Measurements from ENCODE around the gene RHOXF1. TPM values are rescaled to one million over a fixed set of nuclear protein-coding genes. Genes with fewer than 3 reads are reported as not detected.

Gene RHOXF1
- total RNA-seq, result not detected in 2 replicates

GRCh38 chrX:120115438-120115963 lies at the start of gene RHOXF1:
RHOXF1 (minus strand) TSS chrX:120115913; CDS start chrX:120115862, 51 bp downstream.

GRCh38 chrX:120158313-120158712 lies 42.6 kb upstream of the RHOXF1 start, which contains the start of gene RHOXF2:
RHOXF2 (plus strand) TSS chrX:120158613; CDS start chrX:120158751, 138 bp downstream.

GRCh38 chrX:120077590-120077989 lies 38.1 kb downstream of the RHOXF1 start, which contains the start of gene RHOXF2B:
RHOXF2B (minus strand) TSS chrX:120077690; CDS start chrX:120077552, 138 bp downstream.

Other genes starting within 250 kb of the RHOXF1 start
- gene RNF113A, start 244.2 kb downstream of the RHOXF1 start, total RNA-seq, result 13.7 and 20.0 TPM in 2 replicates
- 33.5 and 99.3 TPM in 2 replicates for gene NDUFA1, start 244.1 kb downstream of the RHOXF1 start, total RNA-seq
- not detected in 2 replicates for gene AKAP14, start 220.0 kb downstream of the RHOXF1 start, total RNA-seq
- gene NKAP, start 172.2 kb downstream of the RHOXF1 start, total RNA-seq, result 3.9 and 4.3 TPM in 2 replicates
- gene RHOXF2B, start 38.2 kb downstream of the RHOXF1 start, total RNA-seq, result not detected in 2 replicates
- not detected in 2 replicates for gene RHOXF2, start 42.7 kb upstream of the RHOXF1 start, total RNA-seq
- 18.1 and 20.2 TPM in 2 replicates for gene ZBTB33, start 134.9 kb upstream of the RHOXF1 start, total RNA-seq
- under 0.01 and 0.33 TPM in 2 replicates for gene TMEM255A, start 195.5 kb upstream of the RHOXF1 start, total RNA-seq
- gene ATP1B4, start 246.2 kb upstream of the RHOXF1 start, total RNA-seq, result 0.11 TPM in 1 of 2 replicates, not detected in the other

All from placental epithelial cell (primary cell).